H9 (cell line): ENCODE data around the gene SMTN. TPM values are rescaled to one million over a fixed set of nuclear protein-coding genes. Genes with fewer than 3 reads are reported as not detected.

Experiments
- DNase-seq: peaks from one replicate; pipeline ENCODE4 v3.0.0-alpha.2; 2017
- H2AFZ ChIP-seq: one replicate; pipeline ENCODE4 v1.6.1; 2013; ENCODE audit warnings: mild to moderate bottlenecking, low read length, control low read depth, moderate library complexity
- H2AK5ac ChIP-seq: 2 replicates; pipeline ENCODE4 v1.6.1; 2013; ENCODE audit warnings: low read length, control low read depth, mixed read lengths; ENCODE audit not compliant: insufficient read length
- H2BK120ac ChIP-seq: one replicate; pipeline ENCODE4 v1.6.1; 2013; ENCODE audit warnings: low read depth, mild to moderate bottlenecking, low read length, control low read depth, inconsistent platforms; ENCODE audit not compliant: poor library complexity, severe bottlenecking
- H2BK12ac ChIP-seq: 2 replicates; pipeline ENCODE4 v1.6.1; 2013; ENCODE audit warnings: low read length, control low read depth, mixed read lengths, low read depth; ENCODE audit not compliant: insufficient read length
- H2BK15ac ChIP-seq: 2 replicates; pipeline ENCODE4 v1.6.1; 2013; ENCODE audit warnings: low read depth, low read length, control low read depth
- H2BK20ac ChIP-seq: one replicate; pipeline ENCODE4 v1.6.1; 2013; ENCODE audit warnings: low read depth, mild to moderate bottlenecking, low read length, control low read depth, inconsistent platforms; ENCODE audit not compliant: poor library complexity, severe bottlenecking
- H2BK5ac ChIP-seq: 2 replicates; pipeline ENCODE4 v1.6.1; 2013; ENCODE audit warnings: low read length, control low read depth, mixed read lengths; ENCODE audit not compliant: insufficient read length
- H3K14ac ChIP-seq: 2 replicates; pipeline ENCODE4 v1.6.1; 2013; ENCODE audit warnings: low read length, control low read depth; ENCODE audit not compliant: insufficient read depth
- H3K18ac ChIP-seq: 2 replicates; pipeline ENCODE4 v1.6.1; 2013; ENCODE audit warnings: low read depth, mild to moderate bottlenecking, mixed read lengths, low read length, control low read depth; ENCODE audit not compliant: insufficient read length
- H3K23ac ChIP-seq: 2 replicates; pipeline ENCODE4 v1.6.1; 2013; ENCODE audit warnings: low read length, control low read depth, mixed read lengths, low read depth; ENCODE audit not compliant: insufficient read length
- H3K23me2 ChIP-seq: 2 replicates; pipeline ENCODE4 v1.6.1; 2013; ENCODE audit warnings: low read depth, mild to moderate bottlenecking, mixed read lengths, low read length, control low read depth; ENCODE audit not compliant: insufficient read length, poor library complexity, severe bottlenecking
- H3K27ac ChIP-seq: 2 replicates; pipeline ENCODE4 v1.5.1; 2013; ENCODE audit warnings: low read length, control low read depth, mixed read lengths, low read depth; ENCODE audit not compliant: insufficient read length
- H3K27me3 ChIP-seq: 2 replicates; pipeline ENCODE4 v1.6.1; 2013; ENCODE audit warnings: low read length, control low read depth, inconsistent platforms; ENCODE audit not compliant: insufficient read depth
- H3K4ac ChIP-seq: 2 replicates; pipeline ENCODE4 v1.6.1; 2013; ENCODE audit warnings: low read depth, mild to moderate bottlenecking, control low read depth, inconsistent platforms, low read length, moderate library complexity
- H3K4me1 ChIP-seq: 2 replicates; pipeline ENCODE4 v1.6.1; 2013; ENCODE audit warnings: low read length, control low read depth, inconsistent platforms; ENCODE audit not compliant: insufficient read depth
- H3K4me2 ChIP-seq: 2 replicates; pipeline ENCODE4 v1.6.1; 2013; ENCODE audit warnings: low read length, control low read depth, mixed read lengths; ENCODE audit not compliant: insufficient read length, insufficient read depth
- H3K56ac ChIP-seq: 2 replicates; pipeline ENCODE4 v1.6.1; 2013; ENCODE audit warnings: low read depth, mild to moderate bottlenecking, mixed read lengths, low read length, control low read depth; ENCODE audit not compliant: insufficient read length
- H3K79me1 ChIP-seq: 2 replicates; pipeline ENCODE4 v1.6.1; 2013; ENCODE audit warnings: low read depth, mild to moderate bottlenecking, moderate library complexity, low read length, control low read depth, inconsistent platforms; ENCODE audit not compliant: insufficient read depth, poor library complexity, severe bottlenecking
- H3K79me2 ChIP-seq: 2 replicates; pipeline ENCODE4 v1.6.1; 2013; ENCODE audit warnings: low read length, control low read depth, inconsistent platforms; ENCODE audit not compliant: insufficient read depth
- H3K9ac ChIP-seq: 2 replicates; pipeline ENCODE4 v1.6.1; 2013; ENCODE audit warnings: low read length, control low read depth, mixed read lengths; ENCODE audit not compliant: insufficient read length; ENCODE audit errors: extremely low read depth
- H3K9me3 ChIP-seq: one replicate; pipeline ENCODE4 v1.6.1; 2013; ENCODE audit warnings: low read depth, low read length, inconsistent platforms; ENCODE audit not compliant: control insufficient read depth
- H3T11ph ChIP-seq: one replicate; pipeline ENCODE4 v1.6.1; 2013; ENCODE audit warnings: mild to moderate bottlenecking, low read length, control low read depth, inconsistent platforms
- H4K20me1 ChIP-seq: one replicate; pipeline ENCODE4 v1.6.1; 2013; ENCODE audit not compliant: control insufficient read depth, insufficient read length, insufficient read depth
- H4K5ac ChIP-seq: 2 replicates; pipeline ENCODE4 v1.6.1; 2013; ENCODE audit warnings: low read depth, mild to moderate bottlenecking, mixed read lengths, low read length, control low read depth; ENCODE audit not compliant: insufficient read length
- H4K8ac ChIP-seq: replicated peaks from 2 replicates; pipeline ENCODE4 v1.6.1; 2013; ENCODE audit warnings: low read length, control low read depth, mixed read lengths, low read depth; ENCODE audit not compliant: insufficient read length
- H4K91ac ChIP-seq: 2 replicates; pipeline ENCODE4 v1.6.1; 2013; ENCODE audit warnings: low read depth, mild to moderate bottlenecking, moderate library complexity, mixed read lengths, low read length, control low read depth; ENCODE audit not compliant: insufficient read length
- H3K27ac Mint-ChIP-seq, 3 experiments: 2 replicates in 2 of 3; 3 replicates in 1 of 3; pipeline ENCODE4 v1.8.0; 2020 to 2021; ENCODE audit warnings: mixed read lengths in 3 of 3, mild to moderate bottlenecking in 1 of 3, moderate library complexity in 1 of 3
- H3K27me3 Mint-ChIP-seq: 2 replicates; pipeline ENCODE4 v1.8.0; 2021; ENCODE audit warnings: low read depth, mild to moderate bottlenecking, moderate library complexity, mixed read lengths
- H3K36me3 Mint-ChIP-seq, 3 experiments: 2 replicates in 2 of 3; 3 replicates in 1 of 3; pipeline ENCODE4 v1.8.0; 2020 to 2021; ENCODE audit warnings: low read depth in 3 of 3, mixed read lengths in 3 of 3; ENCODE audit not compliant: insufficient read depth in 1 of 3
- H3K4me1 Mint-ChIP-seq, 2 experiments: 2 replicates each; pipeline ENCODE4 v1.8.0; 2020; ENCODE audit warnings: mixed read lengths in 2 of 2
- H3K4me3 Mint-ChIP-seq, 2 experiments: 2 replicates in 1 of 2; 3 replicates in 1 of 2; pipeline ENCODE4 v1.8.0; 2020 to 2021; ENCODE audit warnings: mild to moderate bottlenecking in 2 of 2, mixed read lengths in 2 of 2, moderate library complexity in 1 of 2
- H3K9me3 Mint-ChIP-seq, 2 experiments: 2 replicates in 1 of 2; 3 replicates in 1 of 2; pipeline ENCODE4 v1.8.0; 2020; ENCODE audit warnings: mild to moderate bottlenecking in 2 of 2, mixed read lengths in 2 of 2, moderate library complexity in 1 of 2
- WGBS: extraction: QIAGEN DNeasy Blood & Tissue Kit; methylation state at CpG from one replicate; pipeline ENCODE4 v1.1.7; 2013; ENCODE audit warnings: missing lambda C conversion rate, low lambda C conversion rate, mixed read lengths; ENCODE audit not compliant: insufficient read length; ENCODE audit errors: extremely low coverage; 5-methylcytosine and 5-hydroxymethylcytosine counted together
- total RNA-seq: library from RNA; stranded (reverse); gene quantifications from 2 replicates; pipeline ENCODE4 v1.2.1, GENCODE V29; 2021
- TF ChIP-seq, protein P1 (sequence below): fragments of 200-600 bp; sonication (generic); conservative IDR thresholded peaks from 3 replicates; pipeline ENCODE4 v1.8.0; 2021; ENCODE audit warnings: antibody characterized with exemption, mild to moderate bottlenecking

The SMTN gene
- total RNA-seq, 1 experiment from 2014 or later: 23.4 TPM

DNA sequence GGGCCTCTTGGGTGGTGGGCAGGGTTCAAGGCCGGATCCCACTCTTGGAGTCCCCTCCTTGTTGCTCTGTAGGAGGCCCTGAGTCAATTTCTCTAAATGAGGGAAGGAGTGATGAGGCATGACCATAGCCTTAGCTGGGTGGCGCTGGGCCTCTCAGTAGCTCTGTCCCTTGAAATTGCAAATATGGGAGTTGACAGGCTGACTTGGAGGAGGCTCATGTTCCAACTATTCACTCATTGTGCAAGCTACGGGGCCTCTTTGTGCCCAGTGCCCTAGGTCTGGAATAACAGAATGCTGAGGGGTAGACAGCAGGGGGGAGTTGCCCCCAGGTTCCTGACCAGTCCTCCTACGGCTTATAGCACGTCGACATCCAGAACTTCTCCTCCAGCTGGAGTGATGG lies 18.3 kb downstream of the SMTN start:
- no peak overlapping the region for H3K27ac ChIP-seq
- Mint-ChIP-seq H3K27me3 (no peaks in the 10 kb centered on the region), H3K36me3 (peaks cover 3 to 9% (median 3%) of the 10 kb centered on the region in 3 experiments; a peak in 4 of 7 replicates), H3K27ac (no peak overlapping the region), H3K4me3 (no peak overlapping the region), H3K4me1 (peaks cover 4 to 27% of the 10 kb centered on the region in 2 experiments), H3K9me3 (no peaks in the 10 kb centered on the region; a peak in 1 of 5 replicates)
- no peak overlapping the region for H3K56ac ChIP-seq
- H2AFZ ChIP-seq: no peak overlapping the region
- H3K79me1 ChIP-seq: no peaks in the 10 kb centered on the region
- no peak overlapping the region; the same call in 1 of the 2 replicates for H3K14ac ChIP-seq
- no peak overlapping the region for H4K91ac ChIP-seq
- no peak overlapping the region for H3T11ph ChIP-seq
- no peak overlapping the region for H2BK15ac ChIP-seq
- H4K8ac ChIP-seq: no peak overlapping the region
- no peak overlapping the region for H3K4me2 ChIP-seq
- H3K4me1 ChIP-seq: 0 out of 2 replicates have a peak, but pooled peaks cover 3% of the 10 kb centered on the region
- no peak overlapping the region for H3K9ac ChIP-seq
- H3K79me2 ChIP-seq: no peaks in the 10 kb centered on the region
- no peak overlapping the region for H2BK5ac ChIP-seq
- no peak overlapping the region for H3K4ac ChIP-seq
- no peak overlapping the region for H2AK5ac ChIP-seq
- no peaks in the 10 kb centered on the region for H4K20me1 ChIP-seq
- no peak for DNase-seq
- TF ChIP-seq, protein P1, sequence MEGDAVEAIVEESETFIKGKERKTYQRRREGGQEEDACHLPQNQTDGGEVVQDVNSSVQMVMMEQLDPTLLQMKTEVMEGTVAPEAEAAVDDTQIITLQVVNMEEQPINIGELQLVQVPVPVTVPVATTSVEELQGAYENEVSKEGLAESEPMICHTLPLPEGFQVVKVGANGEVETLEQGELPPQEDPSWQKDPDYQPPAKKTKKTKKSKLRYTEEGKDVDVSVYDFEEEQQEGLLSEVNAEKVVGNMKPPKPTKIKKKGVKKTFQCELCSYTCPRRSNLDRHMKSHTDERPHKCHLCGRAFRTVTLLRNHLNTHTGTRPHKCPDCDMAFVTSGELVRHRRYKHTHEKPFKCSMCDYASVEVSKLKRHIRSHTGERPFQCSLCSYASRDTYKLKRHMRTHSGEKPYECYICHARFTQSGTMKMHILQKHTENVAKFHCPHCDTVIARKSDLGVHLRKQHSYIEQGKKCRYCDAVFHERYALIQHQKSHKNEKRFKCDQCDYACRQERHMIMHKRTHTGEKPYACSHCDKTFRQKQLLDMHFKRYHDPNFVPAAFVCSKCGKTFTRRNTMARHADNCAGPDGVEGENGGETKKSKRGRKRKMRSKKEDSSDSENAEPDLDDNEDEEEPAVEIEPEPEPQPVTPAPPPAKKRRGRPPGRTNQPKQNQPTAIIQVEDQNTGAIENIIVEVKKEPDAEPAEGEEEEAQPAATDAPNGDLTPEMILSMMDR: no peak
- H4K5ac ChIP-seq: no peak overlapping the region
- no peak overlapping the region for H3K23ac ChIP-seq
- H2BK12ac ChIP-seq: no peak overlapping the region
- WGBS: no CpG with 5 or more reads among the region's 6 CpGs
- H3K23me2 ChIP-seq: peaks cover 6% of the 10 kb centered on the region
- H2BK20ac ChIP-seq: no peak overlapping the region
- no peaks in the 10 kb centered on the region for H3K27me3 ChIP-seq
- no peaks in the 10 kb centered on the region for H3K9me3 ChIP-seq
- no peak overlapping the region for H2BK120ac ChIP-seq
- no peak overlapping the region for H3K18ac ChIP-seq
